Measurements from ENCODE around the gene ACTMAP.

GRCh38 chr19:40747536-40747935 lies 2.7 kb downstream of the ACTMAP start:
- TF ChIP-seq, protein P1, sequence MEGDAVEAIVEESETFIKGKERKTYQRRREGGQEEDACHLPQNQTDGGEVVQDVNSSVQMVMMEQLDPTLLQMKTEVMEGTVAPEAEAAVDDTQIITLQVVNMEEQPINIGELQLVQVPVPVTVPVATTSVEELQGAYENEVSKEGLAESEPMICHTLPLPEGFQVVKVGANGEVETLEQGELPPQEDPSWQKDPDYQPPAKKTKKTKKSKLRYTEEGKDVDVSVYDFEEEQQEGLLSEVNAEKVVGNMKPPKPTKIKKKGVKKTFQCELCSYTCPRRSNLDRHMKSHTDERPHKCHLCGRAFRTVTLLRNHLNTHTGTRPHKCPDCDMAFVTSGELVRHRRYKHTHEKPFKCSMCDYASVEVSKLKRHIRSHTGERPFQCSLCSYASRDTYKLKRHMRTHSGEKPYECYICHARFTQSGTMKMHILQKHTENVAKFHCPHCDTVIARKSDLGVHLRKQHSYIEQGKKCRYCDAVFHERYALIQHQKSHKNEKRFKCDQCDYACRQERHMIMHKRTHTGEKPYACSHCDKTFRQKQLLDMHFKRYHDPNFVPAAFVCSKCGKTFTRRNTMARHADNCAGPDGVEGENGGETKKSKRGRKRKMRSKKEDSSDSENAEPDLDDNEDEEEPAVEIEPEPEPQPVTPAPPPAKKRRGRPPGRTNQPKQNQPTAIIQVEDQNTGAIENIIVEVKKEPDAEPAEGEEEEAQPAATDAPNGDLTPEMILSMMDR (IDR thresholded peaks at IDR 0.05; ENCODE audit: low read length) = no peak
- TF ChIP-seq EZH2 (IDR thresholded peaks at IDR 0.05; ENCODE audit: borderline replicate concordance, low read length) = no peak
